ENCODE measurements around the gene VIM. TPM values are rescaled to one million over a fixed set of nuclear protein-coding genes. Genes with fewer than 3 reads are reported as not detected.

The VIM gene
- polyA plus RNA-seq, 1 donor (not counting 4 experiments of a cell fraction or from before 2014, with no cell fraction given) = 495 TPM

GRCh38 chr10:17200001-17200911 lies 27.8 kb upstream of the VIM start:
- Histone ChIP-seq H3K4me2 (ENCODE audit: control insufficient read depth, extremely low read depth, insufficient read depth, low read depth, low read length) (peak overlapping the region; percentile 94), H3K27ac (ENCODE audit: control insufficient read depth, insufficient read depth, low read length) (peak overlapping the region; percentile 87), H3K9me1 (ENCODE audit: control insufficient read depth, extremely low read depth, insufficient read depth, low read length) (no peaks in the 10 kb centered on the region), H3K27me3 (ENCODE audit: control insufficient read depth, extremely low read depth, insufficient read depth, low read length) (no peaks in the 10 kb centered on the region), H3K79me2 (ENCODE audit: control insufficient read depth, insufficient read depth, low read length) (peaks cover 3% of the 10 kb centered on the region), H4K20me1 (ENCODE audit: control insufficient read depth, extremely low read depth, insufficient read depth, low read length) (no peaks in the 10 kb centered on the region), H2AFZ (ENCODE audit: control insufficient read depth, low read length) (peak overlapping the region; percentile 99), H3K4me1 (ENCODE audit: control insufficient read depth, extremely low read depth, insufficient read depth, low read length) (peaks cover 15% of the 10 kb centered on the region), H3K4me3 (ENCODE audit: control insufficient read depth in 2 of 3, extremely low read depth in 1 of 3, insufficient read depth in 2 of 3, low read depth in 1 of 3, low read length in 3 of 3) (peak overlapping the region; percentile 66 to 95 (median 80)), H3K9me3 (ENCODE audit: control insufficient read depth, low read depth, low read length) (no peaks in the 10 kb centered on the region), H3K36me3 (ENCODE audit: control insufficient read depth in 2 of 2, extremely low read depth in 1 of 2, insufficient read depth in 2 of 2, low read length in 2 of 2) (no peaks in the 10 kb centered on the region), H3K9ac (ENCODE audit: control insufficient read depth, extremely low read depth, insufficient read depth, low read length) (peak overlapping the region; percentile 91)
- dilution Hi-C loops (cut with MboI; ENCODE audit: extremely low pct_ligation_motif_present, low sequenced_read_pairs) = no loop called here
- TF ChIP-seq EZH2 (IDR thresholded peaks at IDR 0.05; ENCODE audit: low read length) (no peak), CTCF (optimal IDR thresholded peaks at IDR 0.05 in 1 of 3, IDR thresholded peaks at IDR 0.05 in 1 of 3, conservative IDR thresholded peaks at IDR 0.05 in 1 of 3; ENCODE audit: extremely low read depth in 1 of 3, insufficient read depth in 2 of 3, low read length in 3 of 3) (no peak)
- DNase-seq (ENCODE audit: low read depth, low spot score) (no peak), FAIRE-seq (no peak)

GRCh38 chr10:17200912-17201793 lies 26.9 kb upstream of the VIM start, which contains the start of gene TRDMT1:
TSS of gene TRDMT1 (minus strand) at chr10:17201672. CDS start at chr10:17201634, 38 bp downstream.
- FAIRE-seq (peak; percentile 62), DNase-seq (ENCODE audit: low read depth, low spot score) (no peak)
- Histone ChIP-seq H3K27ac (ENCODE audit: control insufficient read depth, insufficient read depth, low read length) (peak within 1 kb of the TSS; percentile 87), H3K36me3 (ENCODE audit: control insufficient read depth in 2 of 2, extremely low read depth in 1 of 2, insufficient read depth in 2 of 2, low read length in 2 of 2) (no peaks in the 10 kb centered on the region), H3K9ac (ENCODE audit: control insufficient read depth, extremely low read depth, insufficient read depth, low read length) (peak within 1 kb of the TSS; percentile 91), H3K79me2 (ENCODE audit: control insufficient read depth, insufficient read depth, low read length) (peaks cover 3% of the 10 kb centered on the region), H4K20me1 (ENCODE audit: control insufficient read depth, extremely low read depth, insufficient read depth, low read length) (no peaks in the 10 kb centered on the region), H2AFZ (ENCODE audit: control insufficient read depth, low read length) (peak within 1 kb of the TSS; percentile 99), H3K9me3 (ENCODE audit: control insufficient read depth, low read depth, low read length) (no peaks in the 10 kb centered on the region), H3K9me1 (ENCODE audit: control insufficient read depth, extremely low read depth, insufficient read depth, low read length) (no peaks in the 10 kb centered on the region), H3K4me1 (ENCODE audit: control insufficient read depth, extremely low read depth, insufficient read depth, low read length) (peaks cover 16% of the 10 kb centered on the region), H3K4me2 (ENCODE audit: control insufficient read depth, extremely low read depth, insufficient read depth, low read depth, low read length) (peak within 1 kb of the TSS; percentile 94), H3K27me3 (ENCODE audit: control insufficient read depth, extremely low read depth, insufficient read depth, low read length) (no peaks in the 10 kb centered on the region), H3K4me3 (ENCODE audit: control insufficient read depth in 2 of 3, extremely low read depth in 1 of 3, insufficient read depth in 2 of 3, low read depth in 1 of 3, low read length in 3 of 3) (peak within 1 kb of the TSS; percentile 66 to 95 (median 80))
- peak in 1 of 3 experiments; percentile 34 for TF ChIP-seq CTCF (optimal IDR thresholded peaks at IDR 0.05 in 1 of 3, IDR thresholded peaks at IDR 0.05 in 1 of 3, conservative IDR thresholded peaks at IDR 0.05 in 1 of 3; ENCODE audit: extremely low read depth in 1 of 3, insufficient read depth in 2 of 3, low read length in 3 of 3)
- no peak for TF ChIP-seq EZH2 (IDR thresholded peaks at IDR 0.05; ENCODE audit: low read length)
- dilution Hi-C loops (cut with MboI; ENCODE audit: extremely low pct_ligation_motif_present, low sequenced_read_pairs) = no loop called here

Data from keratinocyte (primary cell).